ENCODE results near the gene SPR.

GRCh38 chr2:72843301-72843700 lies 43.9 kb upstream of the SPR start:
- TF ChIP-seq CTCF (conservative IDR thresholded peaks at IDR 0.05; ENCODE audit: low read depth, low read length) (no peak), EZH2 (IDR thresholded peaks at IDR 0.05; ENCODE audit: borderline replicate concordance, low read depth, low read length, poor library complexity, severe bottlenecking) (no peak)

Data from A673 (cell line).